Iris pigment epithelial cell (primary cell): ENCODE results near the gene KLHL2.
"Not testable (repeated sequence)": the region's sequence is repeated elsewhere in the genome, so short reads cannot be mapped to it uniquely, and the experiment has no call there.

Experiments
- DNase-seq: peaks from one replicate; pipeline ENCODE4 v3.0.0-alpha.2; 2011; ENCODE audit warnings: low read depth

KLHL2 gene

GRCh38 chr4:165232623-165233433 lies 25.5 kb downstream of the KLHL2 start:
- DNase-seq, result not testable (repeated sequence)

GRCh38 chr4:165234766-165235165 lies 27.4 kb downstream of the KLHL2 start:
- DNase-seq, result no peak

- not testable (repeated sequence) for DNase-seq
Measured at GRCh38 chr4:165236852-165237251, 29.5 kb downstream of the KLHL2 start.

- not testable (repeated sequence) for DNase-seq
Measured at GRCh38 chr4:165238041-165238640, 30.8 kb downstream of the KLHL2 start.

GRCh38 chr4:165240761-165241160 lies 33.4 kb downstream of the KLHL2 start:
- peak; percentile 18 for DNase-seq

- DNase-seq, result not testable (repeated sequence)
Measured at GRCh38 chr4:165244148-165244547, 36.8 kb downstream of the KLHL2 start.

GRCh38 chr4:165244587-165245186 lies 37.3 kb downstream of the KLHL2 start:
- not testable (repeated sequence) for DNase-seq

- no peak for DNase-seq
Measured at GRCh38 chr4:165248102-165248501, 40.7 kb downstream of the KLHL2 start.

GRCh38 chr4:165248904-165249303 lies 41.5 kb downstream of the KLHL2 start:
- DNase-seq, result peak; percentile 78

GRCh38 chr4:165254771-165255170 lies 47.4 kb downstream of the KLHL2 start:
- not testable (repeated sequence) for DNase-seq

- peak; percentile 82 for DNase-seq
Measured at GRCh38 chr4:165255439-165255838, 48.1 kb downstream of the KLHL2 start.

- not testable (repeated sequence) for DNase-seq
Measured at GRCh38 chr4:165256074-165256659, 48.8 kb downstream of the KLHL2 start.

- not testable (repeated sequence) for DNase-seq
Measured at GRCh38 chr4:165259776-165260175, 52.4 kb downstream of the KLHL2 start.

- not testable (repeated sequence) for DNase-seq
Measured at GRCh38 chr4:165262306-165262705, 54.9 kb downstream of the KLHL2 start.

- DNase-seq, result not testable (repeated sequence)
Measured at GRCh38 chr4:165263466-165263865, 56.1 kb downstream of the KLHL2 start.

GRCh38 chr4:165269931-165270330 lies 62.6 kb downstream of the KLHL2 start:
- DNase-seq, result peak; percentile 48

GRCh38 chr4:165273443-165273842 lies 66.1 kb downstream of the KLHL2 start:
- not testable (repeated sequence) for DNase-seq

GRCh38 chr4:165275357-165275756 lies 68.0 kb downstream of the KLHL2 start:
- DNase-seq, result not testable (repeated sequence)

- not testable (repeated sequence) for DNase-seq
Measured at GRCh38 chr4:165279531-165279930, 72.2 kb downstream of the KLHL2 start.

GRCh38 chr4:165284697-165285096 lies 77.3 kb downstream of the KLHL2 start:
- DNase-seq, result not testable (repeated sequence)

GRCh38 chr4:165286619-165287340 lies 79.4 kb downstream of the KLHL2 start:
- not testable (repeated sequence) for DNase-seq

- no peak for DNase-seq
Measured at GRCh38 chr4:165288226-165288625, 80.9 kb downstream of the KLHL2 start.
